Fibroblast of lung (primary cell): ENCODE data around the gene COMP. TPM values are rescaled to one million over a fixed set of nuclear protein-coding genes. Genes with fewer than 3 reads are reported as not detected.
A peak's percentile ranks its signal among the peaks of the same experiment; 100 is the strongest.
"Not testable (repeated sequence)": the region's sequence is repeated elsewhere in the genome, so short reads cannot be mapped to it uniquely, and the experiment has no call there.

Experiments
- DNase-seq, 2 donors: peaks; one replicate each; pipeline versions ENCODE4 v3.0.0 to v3.0.0-alpha.2; 2010; ENCODE audit warnings: low read depth in 2 of 2
- H2AFZ ChIP-seq: 2 replicates; pipeline ENCODE4 v1.5.1; 2012; ENCODE audit warnings: low read length, control low read depth, inconsistent platforms
- H3K27ac ChIP-seq: 2 replicates; pipeline ENCODE4 v1.5.1; 2011; ENCODE audit warnings: low read length, control low read depth; ENCODE audit not compliant: insufficient read depth
- H3K27me3 ChIP-seq: 2 replicates; pipeline ENCODE4 v1.5.1; 2011; ENCODE audit warnings: mild to moderate bottlenecking, low read length; ENCODE audit not compliant: control insufficient read depth, insufficient read depth
- H3K36me3 ChIP-seq: 2 replicates; pipeline ENCODE4 v1.5.1; 2011; ENCODE audit warnings: low read length; ENCODE audit not compliant: control insufficient read depth, insufficient read depth
- H3K4me1 ChIP-seq: 2 replicates; pipeline ENCODE4 v1.5.1; 2011; ENCODE audit warnings: low read length; ENCODE audit not compliant: control insufficient read depth, insufficient read depth; ENCODE audit errors: extremely low read depth
- H3K4me2 ChIP-seq: 2 replicates; pipeline ENCODE4 v1.5.1; 2011; ENCODE audit warnings: low read length, control low read depth; ENCODE audit not compliant: insufficient read depth; ENCODE audit errors: extremely low read depth
- H3K4me3 ChIP-seq, 4 experiments: fragments of 200-600 bp in 1 of 4; sonication (generic) in 1 of 4; replicated peaks in 1 of 4; 2 replicates each; pipeline ENCODE4 v1.5.1; 2011 to 2016; ENCODE audit warnings: low read length in 4 of 4, low read depth in 3 of 4, mild to moderate bottlenecking in 3 of 4, control low read depth in 2 of 4, inconsistent platforms in 1 of 4, mixed read lengths in 1 of 4; ENCODE audit not compliant: insufficient read depth in 1 of 4; ENCODE audit errors: control extremely low read depth in 1 of 4
- H3K79me2 ChIP-seq: 2 replicates; pipeline ENCODE4 v1.5.1; 2012; ENCODE audit warnings: mild to moderate bottlenecking, low read length, inconsistent platforms; ENCODE audit not compliant: control insufficient read depth, insufficient read depth
- H3K9ac ChIP-seq: 2 replicates; pipeline ENCODE4 v1.5.1; 2011; ENCODE audit warnings: mild to moderate bottlenecking, low read length, control low read depth; ENCODE audit not compliant: insufficient read depth
- H3K9me3 ChIP-seq: 2 replicates; pipeline ENCODE4 v1.5.1; 2012; ENCODE audit warnings: low read depth, low read length; ENCODE audit not compliant: control insufficient read depth, insufficient read depth
- H4K20me1 ChIP-seq: 2 replicates; pipeline ENCODE4 v1.5.1; 2011; ENCODE audit warnings: low read length; ENCODE audit not compliant: control insufficient read depth, insufficient read depth; ENCODE audit errors: extremely low read depth
- EZH2 ChIP-seq: IDR thresholded peaks from 2 replicates; pipeline ENCODE4 v1.5.1; 2012; ENCODE audit warnings: low read length, control low read depth, mild to moderate bottlenecking; ENCODE audit errors: missing control alignments
- polyA plus RNA-seq, 2 donors: library from polyadenylated mRNA; depleted of rRNA in 1 of 2; stranded (reverse) in 1 of 2; unstranded in 1 of 2; fragments of >200 nt; gene quantifications; 2 replicates each; pipeline ENCODE4 v1.2.1, GENCODE V29; 2011 to 2012; ENCODE audit warnings: missing spikeins in 1 of 2
- total RNA-seq: library from RNA; depleted of rRNA; stranded (reverse); fragments of >200 nt; gene quantifications from 2 replicates; pipeline ENCODE4 v1.2.1, GENCODE V29; 2014
- TF ChIP-seq, protein P1 (sequence below), 2 donors: IDR thresholded peaks in 1 of 2; conservative IDR thresholded peaks in 1 of 2; 1 replicate in 1 of 2; 2 replicates in 1 of 2; pipeline ENCODE4 v1.5.1; 2011 to 2012; ENCODE audit warnings: low read length in 2 of 2, control low read depth in 1 of 2, inconsistent platforms in 1 of 2, low read depth in 1 of 2, mild to moderate bottlenecking in 1 of 2

COMP gene
- total and polyA plus RNA-seq, 2 donors (not counting 1 experiment from before 2014, with no cell fraction given), result 0.05 to 0.17 TPM

DNA sequence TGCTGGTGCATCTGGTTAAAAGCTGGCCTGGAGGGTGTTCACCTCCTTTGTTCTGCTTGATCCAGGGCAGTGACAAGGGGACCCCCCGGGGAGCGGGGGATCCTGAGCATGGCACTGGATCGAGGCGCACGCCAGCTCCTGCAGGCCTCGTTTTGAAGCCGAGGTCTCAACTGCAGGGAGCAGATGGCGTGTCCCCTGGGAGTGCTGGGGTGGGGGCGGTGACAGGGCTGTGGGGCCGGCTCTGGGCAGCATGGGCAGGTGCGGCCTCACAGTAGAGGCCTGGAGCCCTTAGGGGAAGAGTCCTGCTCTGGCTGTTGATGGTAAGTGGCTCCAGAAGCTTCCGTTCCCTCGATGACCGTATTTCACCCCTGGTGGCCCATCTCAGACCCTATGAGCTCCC lies 55.8 kb downstream of the COMP start:
- Histone ChIP-seq H3K9me3 (no peaks in the 10 kb centered on the region), H3K27ac (no peak overlapping the region), H4K20me1 (no peaks in the 10 kb centered on the region), H3K36me3 (no peaks in the 10 kb centered on the region), H2AFZ (no peak overlapping the region), H3K79me2 (no peaks in the 10 kb centered on the region), H3K4me2 (no peak overlapping the region), H3K4me1 (peaks cover 8% of the 10 kb centered on the region), H3K4me3 (no peak overlapping the region), H3K27me3 (no peaks in the 10 kb centered on the region), H3K9ac (no peak overlapping the region)
- TF ChIP-seq, protein P1, sequence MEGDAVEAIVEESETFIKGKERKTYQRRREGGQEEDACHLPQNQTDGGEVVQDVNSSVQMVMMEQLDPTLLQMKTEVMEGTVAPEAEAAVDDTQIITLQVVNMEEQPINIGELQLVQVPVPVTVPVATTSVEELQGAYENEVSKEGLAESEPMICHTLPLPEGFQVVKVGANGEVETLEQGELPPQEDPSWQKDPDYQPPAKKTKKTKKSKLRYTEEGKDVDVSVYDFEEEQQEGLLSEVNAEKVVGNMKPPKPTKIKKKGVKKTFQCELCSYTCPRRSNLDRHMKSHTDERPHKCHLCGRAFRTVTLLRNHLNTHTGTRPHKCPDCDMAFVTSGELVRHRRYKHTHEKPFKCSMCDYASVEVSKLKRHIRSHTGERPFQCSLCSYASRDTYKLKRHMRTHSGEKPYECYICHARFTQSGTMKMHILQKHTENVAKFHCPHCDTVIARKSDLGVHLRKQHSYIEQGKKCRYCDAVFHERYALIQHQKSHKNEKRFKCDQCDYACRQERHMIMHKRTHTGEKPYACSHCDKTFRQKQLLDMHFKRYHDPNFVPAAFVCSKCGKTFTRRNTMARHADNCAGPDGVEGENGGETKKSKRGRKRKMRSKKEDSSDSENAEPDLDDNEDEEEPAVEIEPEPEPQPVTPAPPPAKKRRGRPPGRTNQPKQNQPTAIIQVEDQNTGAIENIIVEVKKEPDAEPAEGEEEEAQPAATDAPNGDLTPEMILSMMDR (conservative IDR thresholded peaks at IDR 0.05 in 1 of 2, IDR thresholded peaks at IDR 0.05 in 1 of 2; ENCODE audit: low read depth in 1 of 2, low read length in 2 of 2), result no peak
- no peak for TF ChIP-seq EZH2
- no peak for DNase-seq

DNA sequence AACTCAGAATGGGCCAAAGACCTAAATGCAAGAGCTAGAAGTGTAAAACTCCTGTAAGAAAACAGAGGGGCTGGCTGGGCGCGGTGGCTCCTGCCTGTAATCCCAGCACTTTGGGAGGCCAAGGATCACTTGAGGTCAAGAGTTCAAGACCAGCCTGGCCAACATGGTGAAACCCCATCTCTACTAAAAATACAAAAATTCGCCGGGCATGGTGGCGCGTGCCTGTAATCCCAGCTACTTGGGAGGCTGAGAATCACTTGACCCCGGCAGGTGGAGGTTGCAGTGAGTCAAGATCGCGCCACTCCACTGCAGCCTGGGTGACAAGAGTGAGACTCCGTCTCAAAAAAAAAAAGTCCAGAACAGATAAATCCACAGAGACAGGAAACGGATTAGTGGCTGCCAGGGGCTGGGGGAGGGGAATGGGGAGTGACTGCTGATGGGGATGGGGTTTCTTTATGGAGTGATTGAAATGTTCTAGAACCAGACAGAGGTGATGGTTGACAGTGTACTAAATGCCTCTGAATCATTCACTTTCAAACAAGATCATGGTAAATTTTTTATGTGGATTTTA lies 57.3 kb downstream of the COMP start:
- H4K20me1 ChIP-seq, H2AFZ ChIP-seq, H3K4me2 ChIP-seq, H3K4me1 ChIP-seq, H3K36me3 ChIP-seq, DNase-seq, H3K27ac ChIP-seq, H3K27me3 ChIP-seq, H3K79me2 ChIP-seq, H3K9ac ChIP-seq, H3K9me3 ChIP-seq, H3K4me3 ChIP-seq: not testable (repeated sequence)

DNA sequence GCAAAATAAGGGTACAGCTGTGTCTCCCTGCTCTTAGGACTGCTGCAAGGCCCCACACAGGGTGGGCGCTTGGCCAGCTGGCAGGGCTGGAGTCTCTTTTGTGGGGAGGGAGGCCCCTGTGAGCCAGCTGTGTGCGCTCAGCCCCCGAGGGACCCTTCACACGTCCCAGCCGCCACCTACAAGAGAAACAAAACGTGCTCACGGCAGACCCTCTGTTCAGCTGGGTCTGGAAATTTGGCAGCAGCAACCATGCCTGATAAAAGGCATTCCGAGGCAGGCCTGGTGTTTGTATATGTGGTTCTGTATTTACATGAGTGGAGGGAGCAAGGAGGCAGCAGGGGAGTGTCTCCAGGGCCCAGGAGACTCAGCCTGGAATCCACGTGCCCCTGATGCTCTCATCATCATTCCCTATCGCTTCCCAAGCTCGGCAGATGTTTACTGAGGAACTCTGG lies 57.9 kb downstream of the COMP start:
- Histone ChIP-seq H3K36me3 (no peaks in the 10 kb centered on the region), H3K4me1 (peaks cover 8% of the 10 kb centered on the region), H3K9ac (no peak overlapping the region), H3K27me3 (no peaks in the 10 kb centered on the region), H2AFZ (no peak overlapping the region), H3K9me3 (no peaks in the 10 kb centered on the region), H3K4me2 (no peak overlapping the region), H3K4me3 (no peak overlapping the region), H4K20me1 (no peaks in the 10 kb centered on the region), H3K27ac (peak overlapping the region; percentile 2), H3K79me2 (no peaks in the 10 kb centered on the region)
- DNase-seq, result peak; percentile 70 to 90
- no peak for TF ChIP-seq EZH2
- TF ChIP-seq, protein P1 (conservative IDR thresholded peaks at IDR 0.05 in 1 of 2, IDR thresholded peaks at IDR 0.05 in 1 of 2; ENCODE audit: low read depth in 1 of 2, low read length in 2 of 2), result no peak

Other genes with a start within 250 kb of the COMP start
- 230 and 289 TPM in 2 replicates for gene FKBP8, start 247.7 kb downstream of the COMP start, total RNA-seq
- gene FKBP8, start 247.7 kb downstream of the COMP start, polyA plus RNA-seq, result 128 and 135 TPM in 2 replicates
- 63.3 and 65.0 TPM in 2 replicates for gene KXD1, start 233.4 kb downstream of the COMP start, total RNA-seq
- 108 and 167 TPM in 2 replicates for gene KXD1, start 233.4 kb downstream of the COMP start, polyA plus RNA-seq
- 917 and 1,142 TPM in 2 replicates for gene UBA52, start 219.4 kb downstream of the COMP start, total RNA-seq
- gene UBA52, start 219.4 kb downstream of the COMP start, polyA plus RNA-seq, result 1,018 and 1,460 TPM in 2 replicates
- 37.0 and 37.5 TPM in 2 replicates for gene REX1BD, start 202.5 kb downstream of the COMP start, total RNA-seq
- 16.2 and 21.2 TPM in 2 replicates for gene REX1BD, start 202.5 kb downstream of the COMP start, polyA plus RNA-seq
- 2.3 and 2.5 TPM in 2 replicates for gene CRLF1, start 184.5 kb downstream of the COMP start, total RNA-seq
- gene CRLF1, start 184.5 kb downstream of the COMP start, polyA plus RNA-seq, result 2.2 and 2.8 TPM in 2 replicates
- 0.33 and 0.51 TPM in 2 replicates for gene TMEM59L, start 178.4 kb downstream of the COMP start, total RNA-seq
- 0.14 and 0.23 TPM in 2 replicates for gene TMEM59L, start 178.4 kb downstream of the COMP start, polyA plus RNA-seq
- gene KLHL26, start 154.3 kb downstream of the COMP start, total RNA-seq, result 2.8 and 3.5 TPM in 2 replicates
- 1.4 and 1.9 TPM in 2 replicates for gene KLHL26, start 154.3 kb downstream of the COMP start, polyA plus RNA-seq
- gene CRTC1, start 107.6 kb downstream of the COMP start, total RNA-seq, result 2.0 and 2.1 TPM in 2 replicates
- 1.2 and 2.2 TPM in 2 replicates for gene CRTC1, start 107.6 kb downstream of the COMP start, polyA plus RNA-seq
- gene UPF1, start 40.7 kb upstream of the COMP start, total RNA-seq, result 42.4 and 57.1 TPM in 2 replicates
- gene UPF1, start 40.7 kb upstream of the COMP start, polyA plus RNA-seq, result 20.5 and 28.1 TPM in 2 replicates
- gene CERS1, start 104.9 kb upstream of the COMP start, total RNA-seq, result 1.5 and 1.7 TPM in 2 replicates
- gene CERS1, start 104.9 kb upstream of the COMP start, polyA plus RNA-seq, result 0.23 and 1.4 TPM in 2 replicates
- gene COPE, start 128.1 kb upstream of the COMP start, total RNA-seq, result 120 and 182 TPM in 2 replicates
- 146 and 159 TPM in 2 replicates for gene COPE, start 128.1 kb upstream of the COMP start, polyA plus RNA-seq
- 55.7 and 56.3 TPM in 2 replicates for gene DDX49, start 128.4 kb upstream of the COMP start, total RNA-seq
- gene DDX49, start 128.4 kb upstream of the COMP start, polyA plus RNA-seq, result 25.3 and 30.4 TPM in 2 replicates
- gene HOMER3, start 149.9 kb upstream of the COMP start, total RNA-seq, result 60.1 and 70.2 TPM in 2 replicates
- gene HOMER3, start 149.9 kb upstream of the COMP start, polyA plus RNA-seq, result 23.7 and 35.7 TPM in 2 replicates
- 24.7 and 31.4 TPM in 2 replicates for gene SUGP2, start 242.2 kb upstream of the COMP start, total RNA-seq
- gene SUGP2, start 242.2 kb upstream of the COMP start, polyA plus RNA-seq, result 29.2 and 32.9 TPM in 2 replicates
- gene ARMC6, start 242.3 kb upstream of the COMP start, total RNA-seq, result 25.7 and 35.8 TPM in 2 replicates
- gene ARMC6, start 242.3 kb upstream of the COMP start, polyA plus RNA-seq, result 14.0 and 23.0 TPM in 2 replicates